Measurements from ENCODE around the gene XKR7.

Gene XKR7

GRCh38 chr20:31951530-31952453 lies 16.2 kb upstream of the XKR7 start, which contains the start of gene PDRG1:
TSS of gene PDRG1 (minus strand) at chr20:31952046. CDS start at chr20:31951961, 85 bp downstream.
- DNase-seq (ENCODE audit: low read depth in 2 of 2) = peak; percentile 96 to 98
- peak within 1 kb of the TSS; percentile 86 to 92 for H3K4me3 ChIP-seq (replicated peaks in 1 of 2; ENCODE audit: low read depth in 2 of 2, low read length in 2 of 2)
- peak; percentile 95 for TF ChIP-seq CTCF (IDR thresholded peaks at IDR 0.05; ENCODE audit: low read depth, low read length)

DNA sequence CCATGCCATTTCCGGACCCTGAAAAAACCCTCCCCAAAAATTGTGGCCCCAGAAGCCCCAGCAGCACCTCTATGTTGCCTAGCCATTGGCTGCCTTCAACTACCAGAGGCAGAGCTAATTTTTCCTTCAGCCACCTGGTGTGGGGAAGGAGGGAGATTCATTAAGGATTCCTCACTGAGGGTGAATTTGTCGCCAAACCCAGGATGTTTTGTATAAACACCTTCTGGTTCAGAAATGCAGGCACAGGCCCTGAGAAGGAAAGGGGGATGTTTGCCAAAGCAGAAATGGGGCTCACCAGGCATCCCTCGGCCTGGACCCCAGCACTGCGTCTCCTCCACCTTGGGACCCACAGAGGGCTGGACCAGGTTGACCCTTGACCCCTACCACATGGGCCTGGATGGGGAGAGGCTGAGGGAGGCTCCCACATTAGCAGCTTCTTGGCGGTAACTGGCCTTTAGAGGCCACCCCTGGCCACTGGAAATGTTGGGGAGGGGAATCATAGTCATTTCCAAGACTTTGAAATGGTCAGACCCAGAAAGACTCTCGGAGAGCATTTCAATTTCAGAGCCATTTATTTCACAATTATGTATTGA lies 14.3 kb upstream of the XKR7 start:
- DNase-seq (ENCODE audit: low read depth in 2 of 2) = no peak

GRCh38 chr20:31954500-31954899 lies 13.5 kb upstream of the XKR7 start:
- H3K4me3 ChIP-seq (replicated peaks in 1 of 2; ENCODE audit: low read depth in 2 of 2, low read length in 2 of 2) = no peak overlapping the region
- DNase-seq (ENCODE audit: low read depth in 2 of 2) = no peak
- TF ChIP-seq CTCF (IDR thresholded peaks at IDR 0.05; ENCODE audit: low read depth, low read length) = no peak

More for the DNA sequence above, 14.3 kb upstream of the XKR7 start:
- no peak overlapping the region for H3K4me3 ChIP-seq (replicated peaks in 1 of 2; ENCODE audit: low read depth in 2 of 2, low read length in 2 of 2)
- TF ChIP-seq CTCF (IDR thresholded peaks at IDR 0.05; ENCODE audit: low read depth, low read length) = no peak

- H3K4me3 ChIP-seq (replicated peaks in 1 of 2; ENCODE audit: low read depth in 2 of 2, low read length in 2 of 2) = no peak overlapping the region
- TF ChIP-seq CTCF (IDR thresholded peaks at IDR 0.05; ENCODE audit: low read depth, low read length) = no peak
- no peak for DNase-seq (ENCODE audit: low read depth in 2 of 2)
Measured at GRCh38 chr20:31956556-31957526, 11.1 kb upstream of the XKR7 start.

GRCh38 chr20:31962761-31963160 lies 5.2 kb upstream of the XKR7 start:
- H3K4me3 ChIP-seq (replicated peaks in 1 of 2; ENCODE audit: low read depth in 2 of 2, low read length in 2 of 2) = no peak overlapping the region
- TF ChIP-seq CTCF (IDR thresholded peaks at IDR 0.05; ENCODE audit: low read depth, low read length) = no peak
- no peak for DNase-seq (ENCODE audit: low read depth in 2 of 2)

DNA sequence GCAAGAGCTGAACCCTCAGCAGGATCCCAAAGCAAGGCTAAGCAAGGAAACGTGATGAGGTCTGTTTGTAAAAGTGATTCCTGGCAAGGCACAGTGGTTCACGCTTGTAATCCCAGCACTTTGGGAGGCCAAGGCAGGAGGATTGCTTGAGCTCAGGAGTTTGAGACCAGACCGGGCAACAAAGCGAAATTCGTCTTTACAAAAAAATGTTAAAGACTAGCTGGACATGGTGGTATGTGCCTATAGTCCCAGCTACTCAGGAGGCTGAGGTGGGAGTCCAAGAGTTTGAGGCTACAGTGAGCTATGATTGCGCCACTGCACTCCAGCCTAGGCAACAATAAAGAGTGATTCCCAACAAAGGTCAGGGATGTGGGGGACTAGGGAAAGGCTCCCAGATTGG lies 4.1 kb upstream of the XKR7 start:
- DNase-seq (ENCODE audit: low read depth in 2 of 2) = no peak
- no peak overlapping the region for H3K4me3 ChIP-seq (replicated peaks in 1 of 2; ENCODE audit: low read depth in 2 of 2, low read length in 2 of 2)
- TF ChIP-seq CTCF (IDR thresholded peaks at IDR 0.05; ENCODE audit: low read depth, low read length) = no peak

Measured in cardiac fibroblast (primary cell).